ENCODE measurements around the gene POU6F2.
A peak's percentile ranks its signal among the peaks of the same experiment; 100 is the strongest.
"Not testable (repeated sequence)": the region's sequence is repeated elsewhere in the genome, so short reads cannot be mapped to it uniquely, and the experiment has no call there.

The POU6F2 gene

GRCh38 chr7:38977685-38978084 is at the start of gene POU6F2:
Gene POU6F2 (plus strand): TSS chr7:38977909. CDS start chr7:38977954, 45 bp downstream.
- no peak for DNase-seq (ENCODE audit: low spot score)

GRCh38 chr7:38928506-38928905 is 49.2 kb upstream of the POU6F2 start:
- no peak for DNase-seq (ENCODE audit: low spot score)

- no peak for DNase-seq (ENCODE audit: low spot score)
Measured at GRCh38 chr7:38929460-38930171, 48.1 kb upstream of the POU6F2 start.

GRCh38 chr7:38932509-38933168 is 45.1 kb upstream of the POU6F2 start:
- DNase-seq (ENCODE audit: low spot score) = peak; percentile 58

- no peak for DNase-seq (ENCODE audit: low spot score)
Measured at GRCh38 chr7:38934051-38934450, 43.7 kb upstream of the POU6F2 start.

- DNase-seq (ENCODE audit: low spot score) = no peak
Measured at GRCh38 chr7:38934536-38934935, 43.2 kb upstream of the POU6F2 start.

- no peak for DNase-seq (ENCODE audit: low spot score)
Measured at GRCh38 chr7:38936641-38937040, 41.1 kb upstream of the POU6F2 start.

GRCh38 chr7:38938001-38938485 is 39.7 kb upstream of the POU6F2 start:
- DNase-seq (ENCODE audit: low spot score) = no peak

GRCh38 chr7:38938589-38938988 is 39.1 kb upstream of the POU6F2 start:
- no peak for DNase-seq (ENCODE audit: low spot score)

- DNase-seq (ENCODE audit: low spot score) = no peak
Measured at GRCh38 chr7:38940774-38941173, 36.9 kb upstream of the POU6F2 start.

GRCh38 chr7:38942431-38943051 is 35.2 kb upstream of the POU6F2 start:
- DNase-seq (ENCODE audit: low spot score) = no peak

- DNase-seq (ENCODE audit: low spot score) = not testable (repeated sequence)
Measured at GRCh38 chr7:38947541-38947940, 30.2 kb upstream of the POU6F2 start.

- no peak for DNase-seq (ENCODE audit: low spot score)
Measured at GRCh38 chr7:38950309-38950708, 27.4 kb upstream of the POU6F2 start.

- no peak for DNase-seq (ENCODE audit: low spot score)
Measured at GRCh38 chr7:38951213-38951612, 26.5 kb upstream of the POU6F2 start.

GRCh38 chr7:38953227-38953626 is 24.5 kb upstream of the POU6F2 start:
- DNase-seq (ENCODE audit: low spot score) = no peak

GRCh38 chr7:38953971-38954370 is 23.7 kb upstream of the POU6F2 start:
- no peak for DNase-seq (ENCODE audit: low spot score)

- no peak for DNase-seq (ENCODE audit: low spot score)
Measured at GRCh38 chr7:38955892-38956291, 21.8 kb upstream of the POU6F2 start.

GRCh38 chr7:38962028-38962427 is 15.7 kb upstream of the POU6F2 start:
- DNase-seq (ENCODE audit: low spot score) = no peak

- DNase-seq (ENCODE audit: low spot score) = no peak
Measured at GRCh38 chr7:38964921-38965320, 12.8 kb upstream of the POU6F2 start.

- no peak for DNase-seq (ENCODE audit: low spot score)
Measured at GRCh38 chr7:38973760-38974159, 3.9 kb upstream of the POU6F2 start.

GRCh38 chr7:38975944-38976392 is 1.7 kb upstream of the POU6F2 start:
- DNase-seq (ENCODE audit: low spot score) = peak; percentile 11

GRCh38 chr7:38978491-38978890 is 782 bp downstream of the POU6F2 start:
- no peak for DNase-seq (ENCODE audit: low spot score)

GRCh38 chr7:38992203-38992602 is 14.5 kb downstream of the POU6F2 start:
- no peak for DNase-seq (ENCODE audit: low spot score)
